Skin of body (tissue), 2 donors: ENCODE results near the gene TPSG1. TPM values are rescaled to one million over a fixed set of nuclear protein-coding genes. Genes with fewer than 3 reads are reported as not detected.
"Not testable (repeated sequence)": the region's sequence is repeated elsewhere in the genome, so short reads cannot be mapped to it uniquely, and the experiment has no call there.

Experiments
- DNase-seq: peaks from one replicate; lab custom pipeline; 2025; lab: John Stamatoyannopoulos, UW
- total RNA-seq: library from RNA; depleted of rRNA; stranded (reverse); fragments of >200 nt; gene quantifications from one replicate; pipeline ENCODE4 v1.2.3, GENCODE V29; 2014

The TPSG1 gene
- not detected for total RNA-seq

DNA sequence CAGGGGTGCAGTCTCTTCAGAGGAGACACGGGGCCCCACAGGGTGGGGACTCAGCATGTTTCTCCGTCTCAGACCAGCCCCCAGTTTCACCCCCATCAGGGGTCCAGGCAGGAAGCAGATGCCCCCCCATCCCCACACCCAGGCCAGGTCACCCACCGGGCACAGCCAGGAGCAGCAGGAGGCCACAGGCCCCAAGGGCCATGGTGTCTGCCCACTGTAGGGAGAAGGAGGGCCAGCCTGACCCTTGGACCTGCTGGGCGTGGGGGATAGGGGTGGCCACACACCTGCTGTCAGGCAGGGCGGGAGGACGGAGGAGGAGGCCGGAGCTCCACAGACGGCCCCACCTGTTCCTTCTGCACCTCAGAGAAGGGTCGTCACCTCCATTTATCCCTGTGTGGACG, at the start of gene TPSG1:
TPSG1 (minus strand) TSS at position 218 of the 401 bp plus-strand sequence; CDS start at position 202, 16 bp downstream.
- DNase-seq, result no peak

DNA sequence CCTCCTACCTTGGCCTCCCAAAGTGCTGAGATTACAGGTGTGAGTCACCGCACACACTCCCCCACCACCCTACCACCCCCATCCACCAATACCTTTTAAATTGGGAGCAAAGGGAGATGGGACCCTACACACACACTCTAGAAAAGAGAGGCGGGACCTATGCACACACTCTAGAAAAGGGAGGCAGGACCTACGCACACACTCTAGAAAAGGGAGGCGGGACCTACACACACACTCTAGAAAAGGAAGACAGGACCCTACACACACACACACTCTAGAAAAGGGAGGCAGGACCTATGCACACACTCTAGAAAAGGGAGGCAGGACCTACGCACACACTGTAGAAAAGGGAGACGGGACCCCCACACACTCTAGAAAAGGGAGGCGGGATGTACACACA, 49.7 kb upstream of the TPSG1 start:
- no peak for DNase-seq

DNA sequence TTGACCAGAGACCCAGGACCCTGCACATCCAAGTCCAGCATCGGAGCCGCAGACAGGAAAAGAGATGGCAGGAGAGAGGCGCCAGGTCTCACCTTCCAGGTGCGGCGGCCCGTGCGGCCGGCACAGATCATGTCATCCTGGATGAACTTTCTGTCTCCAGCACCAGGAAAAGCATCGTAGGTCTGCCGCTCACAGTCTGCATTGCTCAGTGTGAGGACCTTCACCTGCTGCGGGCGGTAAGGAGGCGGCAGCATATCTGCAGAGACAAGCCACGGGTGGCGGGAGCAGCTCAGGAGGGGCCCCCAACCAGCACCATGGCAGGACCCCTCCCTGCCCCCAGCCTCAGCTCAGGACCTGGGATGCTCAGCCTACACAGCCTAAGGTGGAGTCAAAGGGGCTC, 48.7 kb upstream of the TPSG1 start:
- no peak for DNase-seq

- no peak for DNase-seq
Measured at GRCh38 chr16:1272453-1273198, 47.6 kb upstream of the TPSG1 start.

DNA sequence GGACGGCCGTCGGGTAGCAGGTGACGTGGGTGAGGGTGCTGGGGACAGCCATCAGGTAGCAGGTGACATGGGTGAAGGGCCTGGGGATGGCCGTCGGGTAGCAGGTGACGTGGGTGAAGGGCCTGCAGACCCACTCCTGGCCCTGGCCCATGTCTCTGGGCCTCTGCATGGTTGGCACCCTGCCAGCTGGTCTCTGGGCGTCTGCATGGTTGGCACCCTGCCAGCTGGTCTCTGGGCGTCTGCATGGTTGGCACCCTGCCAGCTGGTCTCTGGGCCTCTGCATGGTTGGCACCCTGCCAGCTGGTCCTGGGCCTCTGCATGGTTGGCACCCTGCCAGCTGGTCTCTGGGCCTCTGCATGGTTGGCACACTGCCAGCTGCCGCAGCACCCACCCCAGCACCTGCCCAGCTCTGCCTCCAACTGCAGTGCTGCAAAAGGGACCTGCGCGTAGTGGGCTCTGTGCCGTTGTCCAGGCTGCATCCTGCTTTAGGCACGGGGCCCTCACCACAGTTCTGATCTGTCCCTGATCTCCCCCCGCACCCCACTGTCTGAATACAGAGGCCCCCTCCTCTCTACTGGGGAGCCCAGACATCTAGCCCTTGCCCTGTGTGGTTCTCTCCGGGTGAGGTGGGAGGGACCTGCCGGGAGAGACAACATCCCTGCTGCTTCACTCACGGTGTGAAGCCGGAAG, 46.8 kb upstream of the TPSG1 start:
- not testable (repeated sequence) for DNase-seq

GRCh38 chr16:1271380-1271723, 46.3 kb upstream of the TPSG1 start:
- no peak for DNase-seq

DNA sequence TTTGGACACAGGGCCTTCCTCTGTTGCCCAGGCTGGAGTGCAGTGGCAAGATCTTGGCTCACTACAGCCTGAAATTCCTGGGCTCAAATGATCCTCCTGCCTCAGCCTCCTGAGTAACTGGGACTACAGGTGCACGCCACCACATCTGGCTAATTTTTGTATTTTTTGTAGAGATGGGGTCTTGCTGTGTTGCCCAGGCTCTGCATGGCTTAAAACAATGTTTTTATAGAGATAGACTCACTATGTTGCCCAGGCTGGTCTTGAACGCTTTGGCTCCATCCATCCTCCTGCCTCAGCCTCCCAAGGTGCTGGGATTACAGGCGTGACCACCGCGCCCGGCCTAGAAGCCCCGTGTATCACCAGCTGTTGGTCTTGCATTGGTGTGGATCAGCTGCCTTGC, 44.4 kb upstream of the TPSG1 start:
- not testable (repeated sequence) for DNase-seq

GRCh38 chr16:1265826-1266225, 40.8 kb upstream of the TPSG1 start:
- DNase-seq, result no peak

- DNase-seq, result no peak
Measured at GRCh38 chr16:1265090-1265630, 40.1 kb upstream of the TPSG1 start.

GRCh38 chr16:1264345-1265089, 39.4 kb upstream of the TPSG1 start:
- no peak for DNase-seq

DNA sequence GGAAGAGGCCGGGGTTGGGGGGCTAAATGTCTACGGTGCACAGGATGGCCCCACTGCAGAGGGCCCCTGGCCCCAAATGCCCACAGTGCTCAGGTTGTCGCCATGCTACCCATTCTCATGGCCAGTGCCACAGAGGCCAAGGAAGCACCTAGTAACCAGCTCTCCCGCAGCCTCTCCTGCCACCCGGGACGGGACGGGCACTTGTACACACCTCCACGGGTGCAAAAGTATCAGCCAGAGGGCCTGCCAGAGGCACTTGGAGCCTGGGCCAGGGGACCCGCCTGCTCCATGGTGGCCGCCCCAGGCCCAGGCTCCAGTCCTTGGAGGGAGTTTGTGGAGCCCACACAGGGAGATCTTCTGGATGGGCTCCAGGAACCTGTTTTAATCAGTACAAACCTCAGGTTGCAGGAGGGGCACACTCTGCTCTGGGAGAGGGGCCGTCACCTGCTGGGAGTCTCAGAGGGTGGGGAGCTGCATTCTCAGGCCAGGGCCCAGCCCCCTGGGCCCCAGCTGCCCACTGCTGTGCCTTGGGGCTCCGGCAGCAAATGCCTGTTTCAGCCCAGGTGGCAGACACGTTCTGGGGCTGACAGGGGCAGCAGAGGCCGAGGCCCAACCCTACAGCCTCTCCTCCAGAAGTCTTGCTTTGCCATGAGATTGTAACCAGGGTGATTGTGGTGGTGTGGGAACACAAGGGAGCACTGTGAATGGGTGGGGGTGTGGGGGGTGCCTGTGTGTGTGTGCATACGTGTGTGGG, 38.7 kb upstream of the TPSG1 start:
- DNase-seq, result no peak

GRCh38 chr16:1262846-1263221, 37.8 kb upstream of the TPSG1 start:
- no peak for DNase-seq

DNA sequence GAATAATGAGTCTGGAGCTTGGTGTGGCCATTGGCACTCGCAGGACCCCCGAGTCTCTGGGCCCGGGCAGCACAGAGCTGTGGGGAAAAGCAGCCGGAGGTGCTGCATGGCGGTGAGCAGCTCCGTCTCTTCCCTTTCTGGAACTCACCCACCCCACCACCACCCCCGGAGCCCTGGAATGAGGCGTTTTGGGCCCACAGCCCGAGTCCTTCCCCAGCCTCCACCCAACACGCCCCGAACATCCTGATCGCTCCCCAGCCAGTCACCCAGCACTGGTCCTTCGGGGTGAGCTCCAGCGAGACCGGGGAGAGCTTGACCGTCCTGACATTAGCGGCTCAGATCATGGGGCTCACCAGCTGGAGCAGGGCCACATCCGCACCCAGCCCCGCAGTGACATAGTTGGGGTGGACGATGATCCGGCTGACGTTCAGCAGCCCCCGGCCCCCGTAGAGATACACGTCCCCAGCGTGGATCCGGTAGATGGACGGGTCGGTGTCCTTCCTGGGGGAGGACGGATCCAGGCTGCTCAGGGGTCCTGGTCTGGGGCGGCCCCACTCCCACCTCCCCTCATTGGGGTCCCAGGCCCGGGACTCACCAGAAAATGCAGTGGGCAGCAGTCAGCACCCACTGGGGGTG, 37.3 kb upstream of the TPSG1 start:
- no peak for DNase-seq

DNA sequence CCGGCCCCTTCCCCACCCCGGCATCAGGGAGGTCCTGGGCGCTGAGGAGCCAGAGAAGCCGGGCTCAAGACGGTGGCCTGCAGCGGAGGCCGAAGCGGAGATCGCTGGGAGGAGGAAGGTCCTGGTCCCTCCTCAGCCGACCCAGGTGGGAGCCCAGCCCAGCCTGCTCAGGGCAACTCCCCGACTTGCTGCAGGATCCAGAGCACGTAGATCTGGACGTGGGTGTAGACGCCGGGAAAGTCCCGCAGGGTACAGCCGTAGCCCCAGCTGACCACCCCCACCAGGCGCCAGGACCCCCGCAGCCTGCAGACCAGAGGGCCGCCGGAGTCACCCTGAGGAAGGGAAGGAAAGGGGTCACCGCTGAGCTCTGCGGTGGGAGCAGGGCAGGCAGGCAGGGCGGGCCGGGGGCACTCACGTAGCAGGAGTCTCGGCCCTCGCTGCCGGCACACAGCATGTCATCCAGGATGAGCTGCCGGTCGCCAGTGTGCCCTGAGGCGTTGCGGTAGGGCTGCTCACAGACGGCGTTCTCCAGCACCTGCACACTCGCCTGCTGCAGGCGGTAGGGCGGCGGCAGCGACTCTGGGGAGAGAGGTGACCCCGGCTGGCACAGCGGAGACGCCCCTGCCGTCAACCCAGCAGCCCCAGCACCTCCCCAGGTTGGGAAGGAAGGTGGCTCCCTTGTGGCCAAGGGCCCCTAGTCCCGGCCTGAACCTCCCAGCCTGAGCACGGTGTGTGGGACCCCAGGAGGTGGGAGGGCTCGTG, 36.2 kb upstream of the TPSG1 start:
- DNase-seq, result no peak

- no peak for DNase-seq
Measured at GRCh38 chr16:1260101-1260680, 35.1 kb upstream of the TPSG1 start.

DNA sequence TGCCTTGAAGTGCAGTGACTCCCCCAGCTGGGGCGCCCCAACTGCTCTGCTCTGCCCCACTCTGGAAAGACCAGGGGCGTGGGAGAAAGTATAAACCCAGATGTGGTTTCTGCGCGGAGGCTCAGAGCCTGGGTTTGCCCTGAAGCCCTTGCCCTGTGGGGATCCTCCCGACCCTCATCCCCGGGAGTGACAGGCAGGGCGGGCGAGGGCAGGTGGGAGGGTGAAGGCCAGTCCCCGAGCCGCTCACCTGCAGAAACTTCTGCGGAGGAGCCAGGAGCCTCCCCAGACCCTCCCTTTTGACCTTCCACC, 34.6 kb upstream of the TPSG1 start:
- DNase-seq, result no peak

DNA sequence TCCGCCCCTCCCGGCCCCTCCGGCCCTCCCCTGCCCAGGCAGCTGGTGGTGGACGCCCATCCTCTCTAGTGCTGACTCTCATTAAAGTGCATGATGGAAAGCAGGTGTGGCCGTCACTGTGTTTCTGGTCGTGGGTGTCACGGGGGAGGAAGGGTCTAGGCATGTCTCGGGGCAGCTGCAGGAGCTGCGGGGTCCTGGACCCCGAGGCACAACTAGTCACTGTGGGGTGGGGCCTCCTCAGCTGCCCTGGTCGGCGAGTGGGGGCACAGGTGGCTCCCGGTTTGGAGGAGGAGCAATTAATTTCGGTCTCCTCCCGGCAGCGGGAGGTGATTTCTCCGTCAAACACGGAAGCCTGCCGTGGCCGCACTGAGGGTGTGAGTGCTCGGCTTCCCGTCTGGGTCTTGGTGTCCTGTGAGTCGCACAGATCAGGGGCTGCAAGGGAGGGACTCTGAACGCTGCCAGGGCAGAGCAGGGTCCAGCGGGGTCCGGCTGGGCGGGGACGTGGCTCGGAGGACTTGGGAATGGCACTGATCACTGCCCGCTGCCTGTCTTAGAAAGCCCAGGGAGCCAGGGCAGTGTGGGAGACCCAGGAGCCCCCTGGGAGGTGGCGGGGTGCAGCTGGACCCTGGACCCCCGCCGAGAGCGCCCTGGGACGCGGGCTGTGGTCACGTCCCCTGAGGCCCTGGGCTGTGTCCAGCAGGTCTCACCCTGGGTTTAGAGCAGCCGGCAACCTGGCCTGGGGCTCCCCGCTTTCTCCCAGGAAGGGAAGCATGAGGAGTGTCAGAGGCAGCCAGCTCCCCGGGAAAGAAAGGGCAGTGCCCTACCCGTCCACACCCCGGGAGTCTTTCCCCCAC, 34.1 kb upstream of the TPSG1 start:
- no peak for DNase-seq

DNA sequence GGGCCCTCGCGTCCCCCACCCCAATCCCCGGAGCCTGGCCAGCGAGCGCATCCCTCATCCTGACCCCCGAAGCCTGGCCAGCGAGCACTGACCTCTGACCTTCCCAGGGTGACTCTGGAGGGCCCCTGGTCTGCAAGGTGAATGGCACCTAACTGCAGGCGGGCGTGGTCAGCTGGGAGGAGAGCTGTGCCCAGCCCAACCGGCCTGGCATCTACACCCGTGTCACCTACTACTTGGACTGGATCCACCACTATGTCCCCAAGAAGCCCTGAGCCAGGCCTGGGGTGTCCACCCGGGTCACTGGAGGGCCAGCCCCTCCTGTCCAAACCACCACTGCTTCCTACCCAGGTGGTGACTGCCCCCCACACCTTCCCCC, 33.1 kb upstream of the TPSG1 start:
- DNase-seq, result no peak

DNA sequence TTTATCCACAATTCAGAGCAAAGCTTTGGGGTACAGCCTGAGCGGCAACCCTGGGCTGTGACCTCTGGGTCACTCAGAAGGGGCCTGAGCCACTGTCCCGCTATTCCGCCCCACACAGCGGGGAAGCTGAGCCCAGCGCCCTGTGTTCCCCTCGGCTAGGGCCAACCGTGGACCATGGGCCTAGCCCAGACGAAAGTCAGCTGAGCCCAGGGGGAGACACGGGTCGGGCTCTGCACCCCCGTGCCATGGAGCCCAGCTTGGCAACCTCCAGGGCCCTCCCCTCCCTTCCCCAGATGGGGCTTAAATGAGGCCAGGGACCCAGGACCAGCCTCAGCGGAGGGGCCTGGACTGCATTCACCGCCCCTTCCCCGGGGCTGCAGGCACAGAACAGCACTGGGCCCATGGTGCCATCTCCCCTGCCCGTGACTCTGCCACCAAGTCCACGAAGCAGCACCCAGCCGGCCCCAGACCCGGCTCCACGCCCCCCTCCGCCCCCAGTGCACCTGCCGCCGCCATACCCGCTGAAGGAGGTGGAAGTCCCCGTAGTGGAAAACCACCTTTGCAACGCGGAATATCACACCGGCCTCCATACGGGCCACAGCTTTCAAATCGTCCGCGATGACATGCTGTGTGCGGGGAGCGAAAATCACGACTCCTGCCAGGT, 32.6 kb upstream of the TPSG1 start:
- no peak for DNase-seq
